Fibroblast of pulmonary artery (primary cell): ENCODE measurements around the gene CD1D.

Source experiments
- DNase-seq: peaks from one replicate; pipeline ENCODE4 v3.0.0-alpha.2; 2010; ENCODE audit warnings: low read depth
- H3K4me3 ChIP-seq: replicated peaks from 2 replicates; pipeline ENCODE4 v1.5.1; 2011; ENCODE audit warnings: low read depth, mild to moderate bottlenecking, control low read depth, low read length, moderate library complexity
- TF ChIP-seq, protein P1 (sequence below): IDR thresholded peaks from 2 replicates; pipeline ENCODE4 v1.5.1; 2011; ENCODE audit warnings: mild to moderate bottlenecking, control low read depth, low read length, inconsistent platforms; ENCODE audit errors: missing control alignments

CD1D gene

GRCh38 chr1:158188611-158189010 is 7.9 kb downstream of the CD1D start:
- no peak overlapping the region for H3K4me3 ChIP-seq
- no peak for DNase-seq
- TF ChIP-seq, protein P1, sequence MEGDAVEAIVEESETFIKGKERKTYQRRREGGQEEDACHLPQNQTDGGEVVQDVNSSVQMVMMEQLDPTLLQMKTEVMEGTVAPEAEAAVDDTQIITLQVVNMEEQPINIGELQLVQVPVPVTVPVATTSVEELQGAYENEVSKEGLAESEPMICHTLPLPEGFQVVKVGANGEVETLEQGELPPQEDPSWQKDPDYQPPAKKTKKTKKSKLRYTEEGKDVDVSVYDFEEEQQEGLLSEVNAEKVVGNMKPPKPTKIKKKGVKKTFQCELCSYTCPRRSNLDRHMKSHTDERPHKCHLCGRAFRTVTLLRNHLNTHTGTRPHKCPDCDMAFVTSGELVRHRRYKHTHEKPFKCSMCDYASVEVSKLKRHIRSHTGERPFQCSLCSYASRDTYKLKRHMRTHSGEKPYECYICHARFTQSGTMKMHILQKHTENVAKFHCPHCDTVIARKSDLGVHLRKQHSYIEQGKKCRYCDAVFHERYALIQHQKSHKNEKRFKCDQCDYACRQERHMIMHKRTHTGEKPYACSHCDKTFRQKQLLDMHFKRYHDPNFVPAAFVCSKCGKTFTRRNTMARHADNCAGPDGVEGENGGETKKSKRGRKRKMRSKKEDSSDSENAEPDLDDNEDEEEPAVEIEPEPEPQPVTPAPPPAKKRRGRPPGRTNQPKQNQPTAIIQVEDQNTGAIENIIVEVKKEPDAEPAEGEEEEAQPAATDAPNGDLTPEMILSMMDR: no peak

DNA sequence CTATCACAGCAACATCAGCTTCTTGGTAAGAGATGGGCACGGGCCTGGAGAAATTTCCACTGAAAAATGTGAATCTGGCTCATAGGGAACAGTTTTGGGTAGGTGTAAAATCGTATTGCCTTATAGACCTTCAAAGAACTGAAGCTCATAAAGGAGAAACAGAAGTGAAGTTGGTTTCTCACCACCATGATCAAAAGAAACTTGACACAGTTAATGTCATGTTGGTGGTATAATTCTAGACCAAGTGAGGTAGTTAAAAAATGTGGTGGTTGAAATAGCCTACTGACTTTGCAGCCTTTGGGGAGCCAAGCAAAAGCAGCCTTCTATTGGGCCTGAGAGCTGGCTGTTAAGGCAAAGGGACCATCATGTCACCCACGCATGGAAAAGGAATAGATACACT is 8.9 kb downstream of the CD1D start:
- no peak overlapping the region for H3K4me3 ChIP-seq

DNA sequence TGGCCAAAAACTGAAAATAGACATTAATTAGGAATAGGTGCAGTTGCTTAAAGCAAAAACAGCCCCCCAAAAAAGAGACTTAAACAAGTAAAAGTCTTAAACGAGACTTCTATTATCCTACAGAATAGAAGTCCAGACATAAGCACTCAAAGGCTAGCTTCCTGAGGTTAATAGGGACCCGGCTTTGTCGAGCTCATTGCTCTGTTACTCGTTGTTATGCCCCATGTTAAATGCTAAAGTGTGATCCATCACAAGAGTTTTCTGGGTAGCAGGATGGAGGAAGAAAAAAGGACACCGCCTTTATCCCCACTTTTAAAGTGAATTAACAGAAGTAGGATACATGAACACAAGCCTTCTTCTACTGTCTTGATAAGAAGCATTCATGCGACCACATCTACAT is 10.6 kb downstream of the CD1D start:
- no peak for DNase-seq
- TF ChIP-seq, protein P1: no peak

More for the DNA sequence above, 8.9 kb downstream of the CD1D start:
- no peak for DNase-seq
- TF ChIP-seq, protein P1: no peak

GRCh38 chr1:158196461-158196860 is 15.8 kb downstream of the CD1D start:
- H3K4me3 ChIP-seq: no peak overlapping the region
- TF ChIP-seq, protein P1: no peak
- no peak for DNase-seq

More for the DNA sequence above, 10.6 kb downstream of the CD1D start:
- H3K4me3 ChIP-seq: no peak overlapping the region

GRCh38 chr1:158199849-158200248 is 19.2 kb downstream of the CD1D start:
- peak; percentile 73 for DNase-seq
- TF ChIP-seq, protein P1: no peak
- H3K4me3 ChIP-seq: no peak overlapping the region

- H3K4me3 ChIP-seq: no peak overlapping the region
- TF ChIP-seq, protein P1: no peak
- no peak for DNase-seq
Measured at GRCh38 chr1:158200527-158200926, 19.8 kb downstream of the CD1D start.

DNA sequence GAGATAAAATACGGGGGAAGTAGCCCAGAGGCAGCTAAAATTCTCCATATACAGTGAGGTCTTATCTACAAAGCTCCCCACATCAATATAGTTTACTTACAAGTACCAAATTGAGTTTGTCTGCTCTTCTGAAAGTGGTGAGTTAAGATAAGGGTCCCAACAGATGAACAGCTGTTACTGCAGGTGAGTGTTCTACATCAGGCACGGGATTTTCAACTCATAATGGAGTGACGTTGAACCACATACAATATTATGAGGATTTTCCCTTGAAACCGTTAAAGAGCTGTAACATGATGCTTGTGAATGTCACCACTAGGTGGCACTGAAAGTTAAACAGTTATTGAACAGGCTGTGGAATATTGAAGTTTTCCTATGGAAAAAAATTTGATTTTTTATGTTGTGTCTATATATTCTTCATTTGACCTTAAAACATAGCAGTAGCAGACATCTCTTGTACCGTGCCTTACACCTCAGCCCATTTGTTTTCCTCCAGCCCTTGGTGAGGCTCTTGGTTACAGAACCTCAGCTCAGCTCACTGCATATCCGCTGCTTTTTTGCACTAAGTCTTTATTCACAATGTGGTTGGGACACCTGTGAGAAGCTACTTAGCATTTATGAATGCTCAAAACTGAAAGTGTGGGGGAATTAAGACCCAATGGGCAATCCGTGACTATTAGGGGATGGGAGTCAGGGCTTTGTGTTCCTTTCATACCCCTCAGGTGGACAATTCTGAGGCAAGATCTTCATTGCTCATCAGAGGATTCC is 23.2 kb downstream of the CD1D start:
- peak; percentile 81 for DNase-seq
- no peak overlapping the region for H3K4me3 ChIP-seq
- TF ChIP-seq, protein P1: peak; percentile 81
